ENCODE data around the gene CLCN4.

CLCN4 gene

GRCh38 chrX:10169175-10169574, 12.4 kb downstream of the CLCN4 start:
- DNase-seq = no peak

DNA sequence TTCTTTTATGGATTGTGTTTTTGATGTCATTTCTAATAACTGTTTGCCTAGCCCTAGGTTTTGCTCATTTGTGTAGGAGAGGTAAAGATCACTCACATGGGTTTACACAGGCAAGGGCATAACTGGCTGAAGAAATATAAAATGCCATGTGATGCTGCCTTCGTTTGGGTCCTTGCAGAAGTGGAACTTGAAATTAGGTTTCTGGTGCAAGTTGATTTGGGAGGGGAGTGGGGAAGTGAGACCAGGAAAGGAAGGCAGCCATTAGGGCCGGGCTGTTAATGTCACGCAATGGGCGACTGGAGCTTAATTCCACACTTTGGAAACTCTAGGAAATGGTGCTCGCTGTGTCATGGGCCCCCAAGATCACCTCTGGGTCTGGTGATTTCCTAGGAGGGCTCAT, 14.5 kb downstream of the CLCN4 start:
- DNase-seq = no peak

GRCh38 chrX:10172877-10173276, 16.1 kb downstream of the CLCN4 start:
- no peak for DNase-seq

DNA sequence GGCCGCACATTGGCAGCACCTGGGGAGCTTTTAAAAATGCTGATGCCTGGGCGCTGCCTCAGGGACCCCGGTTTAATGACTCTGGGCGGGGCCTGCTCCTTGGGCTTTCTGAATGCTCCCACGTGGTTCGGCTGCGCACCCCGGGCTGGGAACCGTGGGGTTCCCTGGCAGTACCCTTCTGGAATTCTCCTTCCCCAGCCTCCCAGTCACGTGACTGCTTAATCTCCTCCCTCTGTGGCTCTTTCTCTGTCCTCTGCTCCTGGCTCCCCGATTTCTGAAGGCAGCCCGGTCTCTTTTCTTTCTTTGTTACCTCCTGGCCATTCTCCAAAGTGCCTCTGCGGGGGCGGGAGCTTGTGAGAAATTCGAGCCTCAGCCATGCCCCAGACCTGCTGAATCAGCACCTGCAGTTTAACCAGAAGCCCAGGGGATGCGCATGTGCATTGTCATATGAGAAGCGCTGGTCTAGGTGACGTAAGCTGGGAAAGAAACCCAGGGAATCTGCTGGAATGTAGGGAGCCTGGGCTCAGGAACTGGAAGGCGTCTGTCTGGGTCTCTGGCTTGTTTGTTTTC, 16.6 kb downstream of the CLCN4 start:
- DNase-seq = no peak

DNA sequence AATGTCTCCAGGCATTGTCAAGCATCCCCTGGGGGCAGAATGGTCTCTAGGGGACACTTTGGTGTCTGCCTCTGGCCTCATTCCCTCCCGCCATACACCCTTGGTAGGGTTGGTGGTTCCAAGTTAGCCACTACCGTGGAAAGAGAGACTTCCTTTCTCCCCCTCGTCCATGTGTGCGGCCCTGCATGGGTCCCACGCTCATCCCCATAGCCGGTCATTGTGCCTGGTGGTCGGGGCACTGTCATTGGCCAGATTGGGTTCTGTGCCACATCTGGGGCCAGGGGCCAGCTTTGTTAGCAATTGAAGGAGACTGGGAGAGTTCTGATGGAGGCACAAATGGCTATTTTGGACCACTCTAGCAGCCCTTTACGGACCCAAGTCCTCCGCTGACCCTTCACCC, 17.3 kb downstream of the CLCN4 start:
- DNase-seq = no peak

GRCh38 chrX:10174810-10175209, 18.0 kb downstream of the CLCN4 start:
- no peak for DNase-seq

DNA sequence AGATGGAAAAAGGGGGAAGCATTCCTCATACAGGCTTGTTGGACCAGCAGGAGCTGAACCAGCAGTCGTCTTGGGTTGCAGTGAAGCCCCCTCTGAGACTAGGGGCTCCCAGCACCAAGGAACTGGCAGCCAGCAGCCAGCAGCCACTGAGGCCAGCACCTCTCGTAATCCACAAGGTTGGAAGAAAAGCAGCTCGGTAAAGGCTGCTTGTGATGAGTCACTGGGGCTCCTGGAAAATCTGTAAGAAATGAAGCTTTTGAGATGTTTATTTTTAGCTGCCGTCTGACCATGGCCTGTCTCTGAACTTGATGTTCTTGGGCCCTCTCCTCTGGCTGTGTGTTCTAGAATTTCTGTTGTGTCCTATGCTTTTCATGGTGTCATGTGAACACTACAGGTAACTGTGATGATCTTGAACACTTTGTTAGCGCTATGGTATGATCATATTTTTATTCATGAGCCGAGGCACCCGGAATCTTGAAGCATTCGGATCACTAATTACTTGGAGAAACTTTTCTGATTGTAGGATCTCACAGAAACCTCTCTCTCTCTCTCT, 18.6 kb downstream of the CLCN4 start:
- no peak for DNase-seq

DNA sequence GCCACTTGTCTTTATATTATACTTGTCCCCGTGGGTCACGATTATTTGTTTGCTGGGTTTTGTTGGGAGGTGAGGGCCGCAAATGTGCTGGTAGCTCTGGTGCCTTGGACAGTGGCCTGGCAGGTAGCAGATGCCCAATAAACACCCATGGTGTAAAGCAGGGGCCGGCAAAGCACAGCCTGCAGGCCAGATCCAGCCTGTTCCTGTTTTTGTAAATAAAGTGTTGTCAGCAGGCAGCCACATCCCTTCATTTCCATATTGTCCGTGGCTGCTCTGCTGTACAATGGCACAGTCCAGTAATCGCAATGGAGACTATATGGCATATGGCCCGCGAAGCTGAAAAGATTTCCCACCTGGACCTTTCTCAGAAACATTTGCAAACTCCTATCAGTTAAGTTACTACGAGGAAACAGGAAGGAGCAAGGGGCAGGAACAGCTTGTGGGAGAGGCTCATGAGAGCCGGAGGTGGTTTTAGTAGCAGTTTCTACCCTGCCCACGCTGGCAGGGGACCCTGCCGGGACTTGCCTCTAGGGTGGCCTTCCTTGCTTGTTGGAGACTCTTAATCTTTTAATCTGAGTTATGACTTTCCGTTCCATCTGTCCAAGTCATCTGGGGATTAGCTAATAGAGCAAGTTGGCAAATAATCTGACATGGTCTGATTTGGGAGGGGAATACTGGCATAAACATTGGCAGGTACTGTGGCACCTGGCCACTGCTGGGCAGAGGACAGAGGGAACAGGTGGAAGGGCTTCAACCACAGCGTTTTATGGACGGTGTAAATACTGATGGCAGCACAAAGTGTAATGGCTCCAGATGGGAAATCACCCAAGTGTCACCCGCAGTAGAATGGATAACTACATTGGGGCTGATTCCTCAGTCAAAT, 19.6 kb downstream of the CLCN4 start:
- no peak for DNase-seq

- no peak for DNase-seq
Measured at GRCh38 chrX:10177004-10177396, 20.2 kb downstream of the CLCN4 start.

DNA sequence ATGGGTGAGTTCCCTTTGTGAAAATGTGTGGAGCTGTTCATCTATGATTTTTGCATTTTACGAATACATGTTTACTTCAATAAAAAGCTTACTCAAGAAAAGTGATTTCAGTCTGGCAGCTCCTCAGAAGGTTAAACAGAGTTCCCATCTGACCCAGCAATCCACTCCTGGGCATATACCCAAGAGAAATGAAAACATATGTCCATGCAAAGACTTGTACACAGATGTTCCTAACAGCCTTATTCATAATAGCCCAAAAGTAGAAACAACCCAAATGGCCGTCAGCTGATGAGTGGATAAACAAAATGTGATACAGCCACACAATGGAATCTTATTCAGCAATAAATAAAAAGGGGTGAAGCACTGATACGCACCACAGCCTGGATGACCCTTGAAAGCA, 20.8 kb downstream of the CLCN4 start:
- DNase-seq = no peak

DNA sequence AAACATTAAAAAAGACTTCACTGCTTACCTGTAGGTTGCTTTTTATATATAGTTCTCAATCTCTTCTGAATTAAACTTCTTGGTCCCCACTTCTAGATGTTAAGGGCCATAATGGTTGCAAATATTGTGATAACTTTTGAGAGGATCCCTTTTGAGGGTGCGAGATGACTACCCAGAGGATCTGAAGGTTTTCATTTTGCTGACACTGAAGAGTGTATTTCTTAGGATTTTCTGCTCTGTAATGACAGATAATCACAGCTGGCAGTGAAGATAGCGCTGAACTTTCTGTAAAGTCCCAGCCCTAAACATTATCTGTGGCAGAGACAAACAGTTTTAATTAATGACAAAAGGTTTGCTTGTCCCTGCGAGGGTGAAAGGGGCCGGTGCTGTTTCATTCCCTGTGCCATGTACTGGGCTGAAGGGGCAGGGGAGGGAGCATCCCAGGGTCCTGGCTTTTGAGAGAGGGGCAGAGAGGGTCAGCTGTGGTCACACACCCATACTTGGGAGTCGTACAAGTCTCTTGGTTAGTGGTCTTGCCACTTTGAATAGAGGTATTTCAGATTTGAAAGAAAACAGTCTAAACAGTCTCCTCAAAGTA, 22.2 kb downstream of the CLCN4 start:
- DNase-seq = no peak

- no peak for DNase-seq
Measured at GRCh38 chrX:10183760-10184159, 27.0 kb downstream of the CLCN4 start.

DNA sequence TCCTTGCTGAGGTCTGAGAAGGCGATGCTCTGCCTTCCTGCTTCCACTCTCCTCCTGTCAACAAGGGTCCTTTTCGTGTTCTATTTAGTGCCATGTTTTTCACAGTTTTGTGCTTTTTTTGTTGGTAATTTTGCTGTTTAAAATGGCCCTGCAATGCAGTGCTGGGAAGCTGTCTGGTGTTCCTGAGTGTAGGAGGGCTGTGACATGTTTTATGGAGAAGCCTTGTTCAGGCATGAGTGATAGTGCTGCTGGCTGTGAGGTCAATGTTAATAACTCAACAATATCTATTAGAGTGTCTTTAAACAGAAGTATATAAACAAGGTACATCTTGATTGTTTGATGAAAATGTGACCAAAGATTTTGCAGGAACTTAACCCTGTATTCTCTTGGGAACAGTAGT, 27.6 kb downstream of the CLCN4 start:
- no peak for DNase-seq

GRCh38 chrX:10186355-10186754, 29.6 kb downstream of the CLCN4 start:
- DNase-seq = no peak

- DNase-seq = no peak
Measured at GRCh38 chrX:10187421-10187820, 30.6 kb downstream of the CLCN4 start.

DNA sequence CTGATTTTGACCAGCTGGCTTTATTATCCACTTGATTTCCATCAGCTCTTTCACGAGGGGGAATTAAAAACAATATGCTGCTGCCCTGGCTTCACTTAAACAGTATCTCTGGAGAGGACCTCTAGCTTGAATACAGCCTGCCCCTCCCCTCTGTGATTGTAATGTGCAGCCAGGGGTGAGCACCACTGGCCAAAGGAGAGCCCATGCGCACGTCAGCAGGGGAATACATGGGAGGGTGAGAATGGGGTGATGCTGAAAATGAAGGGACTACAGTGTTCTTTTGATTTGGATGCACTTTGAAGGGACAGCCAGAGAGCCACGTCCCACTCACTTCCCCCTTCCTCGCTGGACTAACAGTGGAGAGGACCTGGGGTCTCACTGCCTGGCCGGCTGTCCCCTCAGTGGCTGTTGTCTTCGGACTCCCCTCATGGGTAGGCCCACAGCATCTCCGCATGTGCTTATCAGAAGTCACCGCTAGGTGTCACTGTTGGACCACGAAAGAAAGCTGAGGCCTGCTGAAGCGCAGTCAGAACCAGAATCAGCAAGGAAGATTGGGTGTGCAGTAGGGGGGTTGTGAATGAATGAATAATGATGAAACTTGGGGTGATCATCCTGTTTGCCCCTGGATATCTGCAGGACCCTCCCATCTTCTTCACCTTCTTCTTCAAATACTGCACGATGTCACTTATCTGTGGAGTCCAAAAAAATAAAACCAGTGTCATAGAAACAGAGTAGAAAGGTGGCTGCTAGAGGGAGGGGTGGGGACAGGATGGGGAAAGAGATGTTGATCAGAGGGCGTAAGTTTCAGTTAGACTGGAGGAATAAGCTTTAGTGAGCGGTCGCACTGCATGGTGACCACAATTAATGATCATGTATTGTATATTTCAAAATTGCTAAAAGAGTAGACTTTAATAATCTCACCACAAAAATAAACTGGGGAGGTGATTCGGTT, 32.8 kb downstream of the CLCN4 start:
- peak; percentile 77 to 80 for DNase-seq

DNA sequence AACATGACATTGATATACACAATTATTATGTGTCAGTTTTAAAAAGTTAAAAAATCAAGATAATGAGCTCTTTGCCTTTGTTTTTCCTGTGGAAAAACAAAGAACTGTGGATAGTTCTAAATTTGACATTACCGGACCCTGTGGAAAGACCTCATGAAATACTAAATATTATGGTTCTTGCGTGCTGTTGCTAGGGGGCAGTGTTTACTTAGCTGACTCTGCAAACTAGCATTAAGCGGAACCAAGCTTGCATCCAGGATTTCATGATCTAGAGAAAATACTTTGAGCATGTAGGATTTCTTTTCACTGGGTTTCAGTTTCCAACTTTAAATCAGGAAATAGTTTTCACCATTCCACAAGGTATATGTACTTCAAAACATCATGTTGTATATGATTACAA, 33.6 kb downstream of the CLCN4 start:
- DNase-seq = peak; percentile 74 to 80

- DNase-seq = no peak
Measured at GRCh38 chrX:10193587-10193986, 36.8 kb downstream of the CLCN4 start.

DNA sequence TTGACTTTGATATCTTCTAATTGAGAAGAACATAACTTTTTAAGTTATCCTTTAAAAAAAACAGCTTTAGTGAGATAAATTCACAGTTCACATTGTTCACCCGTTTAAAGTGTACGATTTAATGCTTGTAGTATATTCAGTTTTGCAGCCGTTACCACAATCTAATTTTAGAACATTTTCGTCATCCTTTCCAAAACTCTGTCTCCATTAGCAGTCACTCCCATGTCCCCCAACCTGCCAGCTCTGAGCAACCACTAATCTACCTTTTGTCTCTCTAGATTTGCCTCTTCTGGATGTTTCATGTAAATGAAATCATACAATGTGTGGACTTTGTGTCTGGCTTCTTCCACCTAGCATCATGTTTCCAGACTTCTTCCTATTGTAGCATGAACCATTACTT, 38.6 kb downstream of the CLCN4 start:
- no peak for DNase-seq

- DNase-seq = no peak
Measured at GRCh38 chrX:10195947-10196346, 39.2 kb downstream of the CLCN4 start.

DNA sequence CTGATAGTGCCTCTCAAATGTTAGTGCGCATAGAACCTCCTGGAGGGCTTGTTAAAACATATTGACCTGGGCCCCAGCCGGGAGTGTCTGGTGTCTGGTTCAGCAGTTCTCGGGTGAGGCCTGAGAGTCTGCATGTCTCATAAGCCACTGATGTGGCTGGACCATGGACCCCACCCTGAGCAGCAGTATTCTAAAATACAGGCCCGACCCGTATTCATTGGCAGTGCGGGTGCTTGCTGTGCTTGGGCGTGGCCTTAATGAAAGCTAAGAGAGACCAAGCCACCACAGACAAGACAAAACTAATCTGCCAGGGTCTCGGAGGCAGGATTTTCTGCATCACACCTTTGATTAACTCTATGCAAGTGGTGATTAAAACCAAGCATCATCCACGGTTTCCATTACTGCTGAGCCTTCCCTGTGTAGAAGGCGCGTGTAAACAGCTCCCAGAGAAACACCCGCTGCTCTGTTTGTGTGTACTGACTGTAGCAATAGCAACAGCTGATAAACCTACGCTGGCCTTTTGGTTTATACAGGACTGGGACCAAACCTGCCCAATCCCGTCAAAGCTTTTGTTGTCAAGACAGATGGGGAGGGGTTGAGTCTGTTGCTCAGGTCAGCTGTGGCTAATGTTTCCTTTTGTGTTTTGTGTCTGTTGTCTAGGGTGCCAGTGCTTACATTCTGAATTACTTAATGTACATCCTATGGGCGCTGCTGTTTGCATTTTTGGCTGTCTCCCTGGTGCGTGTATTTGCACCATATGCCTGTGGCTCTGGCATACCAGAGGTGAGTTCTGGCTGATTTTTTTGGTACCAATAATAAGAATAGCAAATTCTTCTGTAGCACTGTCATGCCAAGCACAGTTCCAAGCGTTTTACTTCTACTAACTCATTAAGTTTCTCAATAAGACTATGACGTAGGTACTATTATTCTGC, 40.8 kb downstream of the CLCN4 start:
- DNase-seq = peak; percentile 79 to 92

- DNase-seq = no peak
Measured at GRCh38 chrX:10198254-10198653, 41.5 kb downstream of the CLCN4 start.

Data from NCI-H2081 (cell line).